ENCODE results near the gene DUOX2.

Gene DUOX2

DNA sequence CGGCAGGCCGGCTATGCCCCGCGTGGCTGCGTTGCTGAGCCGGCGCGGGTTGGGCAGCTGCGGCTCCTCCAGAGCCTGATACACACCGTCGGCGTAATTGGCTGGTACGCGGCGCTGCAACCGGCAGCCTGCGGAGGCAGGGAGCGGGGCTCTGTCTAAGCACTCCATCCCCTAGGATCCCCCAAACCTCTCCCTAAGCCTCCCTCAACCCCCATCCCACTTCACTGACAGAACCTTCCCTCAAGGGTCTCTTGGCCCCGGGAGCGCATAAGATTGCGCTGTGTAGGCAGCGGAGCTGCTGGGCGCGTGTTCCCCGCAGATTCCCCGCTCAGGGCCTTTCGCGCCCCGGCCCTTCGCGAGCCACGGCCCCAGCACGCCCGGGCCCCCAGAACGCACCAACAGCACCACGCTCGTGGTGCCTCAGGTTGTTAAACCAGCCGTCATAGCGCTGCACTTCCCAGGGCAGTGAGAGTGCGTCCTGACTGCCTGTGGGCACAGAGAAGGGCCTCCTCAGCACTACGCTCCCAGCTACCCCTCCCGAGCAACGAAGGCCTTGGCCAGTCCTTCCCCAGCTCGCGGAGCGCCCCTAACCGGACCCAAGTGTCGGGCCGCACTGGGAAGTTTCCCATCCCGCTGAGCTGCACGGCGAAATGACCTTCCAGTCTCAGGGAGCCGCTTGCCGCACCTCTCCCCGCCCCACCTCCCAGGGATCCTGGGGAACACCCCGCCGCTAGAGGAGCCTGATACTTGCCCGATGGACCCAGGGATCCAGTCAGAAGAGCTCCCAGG, 1.2 kb downstream of the DUOX2 start:
- no peaks in the 10 kb centered on the region for H3K4me1 ChIP-seq (ENCODE audit: control insufficient read depth, insufficient read depth, low read length)
- CTCF ChIA-PET = interaction anchor here (0.6 to 1.3 kb wide), 2 partner anchors 50 to 91 kb away, joined by 3 to 4 read pairs; no protein-coding TSS in a partner anchor
- no peak for TF ChIP-seq ZNF555 (tag by site-specific recombination; conservative IDR thresholded peaks at IDR 0.05)
- no peak for TF ChIP-seq ZNF155 (tag by site-specific recombination; IDR thresholded peaks at IDR 0.05)
- TF ChIP-seq ZNF521 (tag by site-specific recombination; IDR thresholded peaks at IDR 0.05) = no peak
- no peak for TF ChIP-seq ZNF48 (tag by site-specific recombination; IDR thresholded peaks at IDR 0.05)
- TF ChIP-seq ZNF548 (tag by site-specific recombination; IDR thresholded peaks at IDR 0.05) = no peak

GRCh38 chr15:45112143-45112590, 1.8 kb downstream of the DUOX2 start:
- Histone ChIP-seq H3K9me3 (ENCODE audit: control insufficient read depth, insufficient read depth, low read depth, low read length) (no peaks in the 10 kb centered on the region), H3K4me1 (ENCODE audit: control insufficient read depth, insufficient read depth, low read length) (no peaks in the 10 kb centered on the region), H3K27ac (ENCODE audit: extremely low read depth, low read depth, low read length) (no peak overlapping the region), H3K36me3 (ENCODE audit: control insufficient read depth in 2 of 2, insufficient read depth in 1 of 2, low read length in 2 of 2) (no peaks in the 10 kb centered on the region), H3K4me3 (ENCODE audit: low read depth, low read length) (peak overlapping the region; percentile 12; the same call in 1 of the 2 replicates)
- POLR2A ChIA-PET = no interaction called here
- TF ChIP-seq GFI1B (tag by site-specific recombination; IDR thresholded peaks at IDR 0.05) = no peak
- no peak for TF ChIP-seq ZBTB20 (tag by site-specific recombination; IDR thresholded peaks at IDR 0.05)
- no peak for TF ChIP-seq REST (tag by site-specific recombination; IDR thresholded peaks at IDR 0.05)
- TF ChIP-seq ZNF18 (tag by site-specific recombination; IDR thresholded peaks at IDR 0.05) = no peak
- TF ChIP-seq ZNF23 (tag by site-specific recombination; IDR thresholded peaks at IDR 0.05; ENCODE audit: borderline replicate concordance) = no peak
- TF ChIP-seq ZNF311 (tag by site-specific recombination; IDR thresholded peaks at IDR 0.05; ENCODE audit: borderline replicate concordance) = no peak
- CTCF ChIA-PET = interaction anchor here (0.6 to 1.3 kb wide), 2 partner anchors 51 to 518 kb away, joined by 4 read pairs; no protein-coding TSS in a partner anchor

More for the DNA sequence above, 1.2 kb downstream of the DUOX2 start:
- Histone ChIP-seq H3K4me3 (ENCODE audit: low read depth, low read length) (peak overlapping the region; percentile 12; the same call in 1 of the 2 replicates), H3K36me3 (ENCODE audit: control insufficient read depth in 2 of 2, insufficient read depth in 1 of 2, low read length in 2 of 2) (no peaks in the 10 kb centered on the region), H3K27ac (ENCODE audit: extremely low read depth, low read depth, low read length) (no peak overlapping the region), H3K9me3 (ENCODE audit: control insufficient read depth, insufficient read depth, low read depth, low read length) (no peaks in the 10 kb centered on the region)
- POLR2A ChIA-PET = no interaction called here

- Histone ChIP-seq H3K36me3 (ENCODE audit: control insufficient read depth in 2 of 2, insufficient read depth in 1 of 2, low read length in 2 of 2) (no peaks in the 10 kb centered on the region), H3K4me3 (ENCODE audit: low read depth, low read length) (no peak overlapping the region), H3K9me3 (ENCODE audit: control insufficient read depth, insufficient read depth, low read depth, low read length) (no peaks in the 10 kb centered on the region), H3K4me1 (ENCODE audit: control insufficient read depth, insufficient read depth, low read length) (no peaks in the 10 kb centered on the region), H3K27ac (ENCODE audit: extremely low read depth, low read depth, low read length) (no peak overlapping the region)
- CTCF ChIA-PET = interaction anchor here (0.6 to 1.3 kb wide), 2 partner anchors 52 to 518 kb away, joined by 4 read pairs; no protein-coding TSS in a partner anchor
- POLR2A ChIA-PET = no interaction called here
- TF ChIP-seq ZNF510 (tag by site-specific recombination; IDR thresholded peaks at IDR 0.05; ENCODE audit: insufficient replicate concordance) (no peak), ZNF704 (tag by site-specific recombination; IDR thresholded peaks at IDR 0.05) (no peak), ZNF514 (tag by site-specific recombination; IDR thresholded peaks at IDR 0.05) (no peak), ZNF830 (tag by site-specific recombination; IDR thresholded peaks at IDR 0.05; ENCODE audit: low read depth) (no peak), AEBP2 (tag by site-specific recombination; IDR thresholded peaks at IDR 0.05; ENCODE audit: borderline replicate concordance) (no peak), ZBTB7A (tag by site-specific recombination; IDR thresholded peaks at IDR 0.05; ENCODE audit: low read depth) (no peak), ZNF747 (tag by site-specific recombination; IDR thresholded peaks at IDR 0.05) (no peak)
- TF ChIP-seq, protein P1, sequence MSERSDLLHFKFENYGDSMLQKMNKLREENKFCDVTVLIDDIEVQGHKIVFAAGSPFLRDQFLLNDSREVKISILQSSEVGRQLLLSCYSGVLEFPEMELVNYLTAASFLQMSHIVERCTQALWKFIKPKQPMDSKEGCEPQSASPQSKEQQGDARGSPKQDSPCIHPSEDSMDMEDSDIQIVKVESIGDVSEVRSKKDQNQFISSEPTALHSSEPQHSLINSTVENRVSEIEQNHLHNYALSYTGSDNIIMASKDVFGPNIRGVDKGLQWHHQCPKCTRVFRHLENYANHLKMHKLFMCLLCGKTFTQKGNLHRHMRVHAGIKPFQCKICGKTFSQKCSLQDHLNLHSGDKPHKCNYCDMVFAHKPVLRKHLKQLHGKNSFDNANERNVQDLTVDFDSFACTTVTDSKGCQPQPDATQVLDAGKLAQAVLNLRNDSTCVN (tag by site-specific recombination; optimal IDR thresholded peaks at IDR 0.05) = no peak
These were observed 2.4 kb downstream of the DUOX2 start for GRCh38 chr15:45111390-45112142.

All from HEK293 (cell line).